Caco-2 (cell line): Measurements from ENCODE around the gene SLC18A3. TPM values are rescaled to one million over a fixed set of nuclear protein-coding genes. Genes with fewer than 3 reads are reported as not detected.
A peak's percentile ranks its signal among the peaks of the same experiment; 100 is the strongest.

ENCODE experiments used
- BruUV-seq: library from RNA; stranded (reverse); fragments of 400-500 nt; replicated peaks from 2 replicates; lab custom pipeline; 2021; lab: Mats Ljungman, UMichigan
- CTCF ChIA-PET: fragments of 300-600 bp; sonication (Branson Sonifier 250); formaldehyde crosslinking; loops from one replicate; lab custom pipeline; 2022; ENCODE audit warnings: antibody characterized with exemption; lab: Charles Lee
- POLR2A ChIA-PET: fragments of 300-600 bp; sonication (Branson Sonifier 250); formaldehyde crosslinking; loops from one replicate; lab custom pipeline; 2022; ENCODE audit warnings: antibody characterized with exemption; lab: Charles Lee
- DNase-seq, 2 experiments: peaks; one replicate each; pipeline versions ENCODE4 v3.0.0 to v3.0.0-alpha.2; 2020 to 2022
- H3K27me3 ChIP-seq: replicated peaks from 2 replicates; pipeline ENCODE4 v1.6.0; 2011; ENCODE audit warnings: low read length; ENCODE audit not compliant: control insufficient read depth, insufficient read depth
- H3K36me3 ChIP-seq: 2 replicates; pipeline ENCODE4 v1.5.1; 2011; ENCODE audit warnings: low read length; ENCODE audit not compliant: control insufficient read depth, insufficient read depth
- H3K4me1 ChIP-seq: fragments of 250-450 bp; sonication (Bioruptor Pico); 2 replicates; pipeline ENCODE4 v1.5.1; 2020; ENCODE audit warnings: mild to moderate bottlenecking
- H3K4me3 ChIP-seq: 2 replicates; pipeline ENCODE4 v1.5.1; 2011; ENCODE audit warnings: low read depth, mild to moderate bottlenecking, control low read depth, low read length
- H3K9me3 ChIP-seq: fragments of 250-450 bp; sonication (Bioruptor Pico); 2 replicates; pipeline ENCODE4 v1.5.1; 2020; ENCODE audit warnings: mild to moderate bottlenecking, moderate library complexity
- H3K27ac Mint-ChIP-seq: one replicate; pipeline ENCODE4 v1.8.0; 2022; ENCODE audit warnings: mixed read lengths; ENCODE audit not compliant: unreplicated experiment
- H3K27me3 Mint-ChIP-seq: one replicate; pipeline ENCODE4 v1.8.0; 2022; ENCODE audit warnings: mixed read lengths; ENCODE audit not compliant: insufficient read depth, unreplicated experiment
- H3K36me3 Mint-ChIP-seq: one replicate; pipeline ENCODE4 v1.8.0; 2022; ENCODE audit warnings: mild to moderate bottlenecking, mixed read lengths; ENCODE audit not compliant: insufficient read depth, unreplicated experiment
- H3K4me1 Mint-ChIP-seq: one replicate; pipeline ENCODE4 v1.8.0; 2022; ENCODE audit warnings: low read depth, mixed read lengths; ENCODE audit not compliant: unreplicated experiment
- H3K4me3 Mint-ChIP-seq: one replicate; pipeline ENCODE4 v1.8.0; 2022; ENCODE audit warnings: mild to moderate bottlenecking, moderate library complexity, mixed read lengths; ENCODE audit not compliant: unreplicated experiment
- H3K9me3 Mint-ChIP-seq: one replicate; pipeline ENCODE4 v1.8.0; 2022; ENCODE audit warnings: mixed read lengths; ENCODE audit not compliant: unreplicated experiment
- intact Hi-C: fragments of 100-400 bp; cut with micrococcal nuclease; formaldehyde crosslinking; loops from one replicate; pipeline ENCODE4 v1.10.0; 2022; ENCODE audit not compliant: unreplicated experiment
- total RNA-seq: library from RNA; stranded (reverse); gene quantifications from 2 replicates; pipeline ENCODE4 v1.2.3, GENCODE V29; 2022
- TF ChIP-seq, protein P1 (sequence below), 2 experiments: fragments of 200-600 bp in 1 of 2; IDR thresholded peaks; 1 replicate in 1 of 2; 2 replicates in 1 of 2; pipeline versions ENCODE4 v1.5.1 to v1.8.0; 2011 to 2022; ENCODE audit warnings: antibody characterized with exemption in 1 of 2, control low read depth in 1 of 2, inconsistent platforms in 1 of 2, low read depth in 1 of 2, low read length in 1 of 2, mild to moderate bottlenecking in 1 of 2, moderate library complexity in 1 of 2; ENCODE audit not compliant: insufficient read depth in 1 of 2, severe bottlenecking in 1 of 2, unreplicated experiment in 1 of 2

Gene SLC18A3
- total RNA-seq, 1 experiment from 2014 or later = not detected

DNA sequence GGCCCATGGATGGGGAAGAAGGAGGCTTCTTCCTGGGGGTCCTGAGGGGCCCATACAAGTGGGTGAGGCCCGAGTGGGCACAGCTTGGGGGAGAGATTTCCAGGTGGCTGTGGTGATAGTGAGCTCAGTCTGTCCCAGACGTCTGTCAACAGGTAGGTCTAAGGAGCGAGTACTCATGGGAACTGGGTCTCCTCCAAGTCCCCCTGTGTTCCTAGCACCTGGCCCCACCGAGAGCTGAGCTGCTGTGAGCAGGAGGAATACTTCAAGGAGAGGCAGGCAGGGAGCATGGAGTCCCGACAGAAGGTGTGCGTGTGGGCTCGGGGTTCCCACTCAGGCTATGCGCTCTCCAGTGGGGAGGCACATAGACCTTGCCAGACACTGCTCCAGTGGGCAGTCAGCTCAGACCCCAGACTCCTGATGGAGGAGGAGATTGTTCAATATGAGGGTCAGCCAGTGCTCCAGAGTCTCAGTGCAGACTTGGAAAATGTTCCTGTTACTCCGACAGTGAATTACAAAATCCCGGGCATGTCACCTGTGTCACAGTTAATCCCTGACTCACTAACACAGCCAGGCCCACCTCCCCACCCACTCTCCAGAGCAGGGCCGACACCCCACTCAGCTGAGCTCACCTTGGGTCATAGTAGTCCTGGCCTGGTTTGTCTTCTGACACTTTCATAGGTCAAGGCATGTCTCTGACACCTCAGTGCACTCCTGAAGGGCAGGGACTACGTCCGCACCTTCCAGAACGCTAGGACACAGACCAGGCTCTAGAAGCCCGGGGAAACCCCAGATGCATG lies 41.1 kb downstream of the SLC18A3 start:
- BruUV-seq = no TSS peak
- ChIA-PET CTCF (no interaction called here), POLR2A (no interaction called here)
- TF ChIP-seq, protein P1, sequence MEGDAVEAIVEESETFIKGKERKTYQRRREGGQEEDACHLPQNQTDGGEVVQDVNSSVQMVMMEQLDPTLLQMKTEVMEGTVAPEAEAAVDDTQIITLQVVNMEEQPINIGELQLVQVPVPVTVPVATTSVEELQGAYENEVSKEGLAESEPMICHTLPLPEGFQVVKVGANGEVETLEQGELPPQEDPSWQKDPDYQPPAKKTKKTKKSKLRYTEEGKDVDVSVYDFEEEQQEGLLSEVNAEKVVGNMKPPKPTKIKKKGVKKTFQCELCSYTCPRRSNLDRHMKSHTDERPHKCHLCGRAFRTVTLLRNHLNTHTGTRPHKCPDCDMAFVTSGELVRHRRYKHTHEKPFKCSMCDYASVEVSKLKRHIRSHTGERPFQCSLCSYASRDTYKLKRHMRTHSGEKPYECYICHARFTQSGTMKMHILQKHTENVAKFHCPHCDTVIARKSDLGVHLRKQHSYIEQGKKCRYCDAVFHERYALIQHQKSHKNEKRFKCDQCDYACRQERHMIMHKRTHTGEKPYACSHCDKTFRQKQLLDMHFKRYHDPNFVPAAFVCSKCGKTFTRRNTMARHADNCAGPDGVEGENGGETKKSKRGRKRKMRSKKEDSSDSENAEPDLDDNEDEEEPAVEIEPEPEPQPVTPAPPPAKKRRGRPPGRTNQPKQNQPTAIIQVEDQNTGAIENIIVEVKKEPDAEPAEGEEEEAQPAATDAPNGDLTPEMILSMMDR (IDR thresholded peaks at IDR 0.05; ENCODE audit: insufficient read depth in 1 of 2, low read depth in 1 of 2, low read length in 1 of 2, severe bottlenecking in 1 of 2, unreplicated experiment in 1 of 2) = no peak
- peak in 1 of 2 experiments; percentile 29 for DNase-seq
- peaks cover under 1% of the 10 kb centered on the region for H3K27me3 Mint-ChIP-seq
- Histone ChIP-seq H3K36me3 (no peaks in the 10 kb centered on the region), H3K4me3 (no peak overlapping the region), H3K4me1 (peaks cover 14% of the 10 kb centered on the region), H3K27me3 (no peaks in the 10 kb centered on the region), H3K9me3 (no peaks in the 10 kb centered on the region)
- no peaks in the 10 kb centered on the region for H3K9me3 Mint-ChIP-seq
- no peak overlapping the region for H3K4me3 Mint-ChIP-seq
- H3K36me3 Mint-ChIP-seq = no peaks in the 10 kb centered on the region
- peaks cover 13% of the 10 kb centered on the region for H3K4me1 Mint-ChIP-seq
- no peak overlapping the region for H3K27ac Mint-ChIP-seq
- intact Hi-C loops = no loop called here

GRCh38 chr10:49651917-49652316 lies 41.8 kb downstream of the SLC18A3 start:
- Histone ChIP-seq H3K4me1 (peaks cover 14% of the 10 kb centered on the region), H3K36me3 (no peaks in the 10 kb centered on the region), H3K4me3 (no peak overlapping the region), H3K27me3 (no peaks in the 10 kb centered on the region), H3K9me3 (no peaks in the 10 kb centered on the region)
- TF ChIP-seq, protein P1 (IDR thresholded peaks at IDR 0.05; ENCODE audit: insufficient read depth in 1 of 2, low read depth in 1 of 2, low read length in 1 of 2, severe bottlenecking in 1 of 2, unreplicated experiment in 1 of 2) = no peak
- Mint-ChIP-seq H3K36me3 (no peaks in the 10 kb centered on the region), H3K9me3 (no peaks in the 10 kb centered on the region), H3K4me3 (no peak overlapping the region), H3K27me3 (peaks cover 6% of the 10 kb centered on the region), H3K4me1 (peaks cover 13% of the 10 kb centered on the region), H3K27ac (no peak overlapping the region)
- no TSS peak for BruUV-seq
- peak in 1 of 2 experiments; percentile 21 for DNase-seq
- ChIA-PET POLR2A (no interaction called here), CTCF (no interaction called here)
- intact Hi-C loops = no loop called here

DNA sequence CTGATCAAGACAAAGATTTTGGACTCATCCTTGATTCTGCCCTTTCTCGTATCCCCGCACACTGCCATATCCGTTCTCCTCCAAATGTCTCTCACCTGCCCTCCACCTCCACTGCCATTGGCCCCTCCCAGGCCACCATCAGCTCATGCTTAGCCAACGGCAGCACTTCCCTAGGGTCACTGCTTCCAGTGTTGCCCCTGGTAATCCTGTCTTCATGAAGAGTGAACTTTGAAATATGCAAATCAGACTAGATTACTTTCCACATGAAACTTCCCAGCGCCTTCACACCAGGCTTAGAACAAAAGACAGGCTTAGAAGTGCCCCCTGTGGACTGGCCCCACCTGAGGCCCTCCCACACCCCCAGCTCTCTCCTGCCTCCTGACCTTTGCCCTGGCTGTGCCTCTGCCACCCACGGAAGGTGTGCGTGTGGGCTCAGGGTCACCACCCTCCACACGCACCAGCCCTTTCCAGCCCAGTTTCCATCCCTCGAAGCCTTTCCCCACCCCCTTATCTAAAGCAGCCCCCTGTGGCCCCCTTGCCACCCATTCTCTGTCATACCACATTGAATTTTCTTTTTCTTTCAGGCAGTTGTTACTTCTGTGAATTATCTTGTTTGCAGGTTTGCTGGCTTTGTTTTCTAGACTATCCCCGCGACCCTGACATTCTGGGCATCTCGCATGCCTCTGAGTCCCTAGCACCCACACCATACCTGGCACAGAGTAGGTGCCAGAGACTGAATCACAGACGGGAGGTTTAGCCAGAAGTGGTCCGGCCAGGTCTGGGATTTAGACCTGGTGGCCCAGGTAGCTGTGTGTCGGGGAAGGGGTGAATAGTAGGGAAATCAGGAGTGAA lies 42.5 kb downstream of the SLC18A3 start:
- Mint-ChIP-seq H3K27me3 (peaks cover 6% of the 10 kb centered on the region), H3K4me3 (no peak overlapping the region), H3K36me3 (no peaks in the 10 kb centered on the region), H3K4me1 (peaks cover 13% of the 10 kb centered on the region), H3K27ac (no peak overlapping the region), H3K9me3 (no peaks in the 10 kb centered on the region)
- intact Hi-C loops = no loop called here
- ChIA-PET CTCF (no interaction called here), POLR2A (no interaction called here)
- H3K36me3 ChIP-seq = no peaks in the 10 kb centered on the region
- no peaks in the 10 kb centered on the region for H3K27me3 ChIP-seq
- DNase-seq = peak in 1 of 2 experiments; percentile 57
- no peak overlapping the region for H3K4me3 ChIP-seq
- TF ChIP-seq, protein P1 (IDR thresholded peaks at IDR 0.05; ENCODE audit: insufficient read depth in 1 of 2, low read depth in 1 of 2, low read length in 1 of 2, severe bottlenecking in 1 of 2, unreplicated experiment in 1 of 2) = no peak
- BruUV-seq = no TSS peak
- peaks cover 14% of the 10 kb centered on the region for H3K4me1 ChIP-seq
- 0 out of 2 replicates have a peak, but pooled peaks cover under 1% of the 10 kb centered on the region for H3K9me3 ChIP-seq
